ENCODE results near the gene FRRS1L. TPM values are rescaled to one million over a fixed set of nuclear protein-coding genes. Genes with fewer than 3 reads are reported as not detected.

Gene FRRS1L
- total RNA-seq, 1 donor from 2014 or later: 1.1 TPM

DNA sequence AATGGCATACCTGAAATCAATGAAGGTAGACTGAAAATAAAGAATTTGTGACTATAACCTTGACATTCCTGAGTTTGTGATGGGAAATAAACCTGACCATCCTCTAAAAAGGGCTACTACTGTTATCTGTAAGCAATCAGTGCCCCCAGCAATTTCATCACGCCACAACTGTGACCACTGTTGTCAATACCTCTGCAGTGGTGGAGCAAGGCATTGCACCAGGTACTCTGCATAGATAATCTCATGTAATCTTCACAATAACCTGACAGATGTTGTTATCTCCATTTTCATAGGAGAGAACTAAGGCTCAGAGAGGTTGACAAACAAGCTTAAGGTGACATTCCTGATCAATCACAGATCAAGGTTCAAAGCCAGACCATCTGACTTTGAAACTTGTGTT, 38.5 kb upstream of the FRRS1L start:
- Mint-ChIP-seq H3K27ac (ENCODE audit: unreplicated experiment) (no peak overlapping the region), H3K9me3 (ENCODE audit: unreplicated experiment) (no peaks in the 10 kb centered on the region), H3K4me3 (ENCODE audit: unreplicated experiment) (no peak overlapping the region), H3K27me3 (ENCODE audit: low read depth, unreplicated experiment) (peaks cover 16% of the 10 kb centered on the region), H3K36me3 (ENCODE audit: low read depth, unreplicated experiment) (no peaks in the 10 kb centered on the region), H3K4me1 (ENCODE audit: low read depth, unreplicated experiment) (no peaks in the 10 kb centered on the region)
- H3K79me2 ChIP-seq (ENCODE audit: insufficient read depth, low read length): no peaks in the 10 kb centered on the region
- H2AFZ ChIP-seq (ENCODE audit: low read depth, low read length): no peak overlapping the region
- H3K36me3 ChIP-seq (ENCODE audit: insufficient read depth, low read length): no peaks in the 10 kb centered on the region
- no peak overlapping the region for H3K9ac ChIP-seq (ENCODE audit: low read length)
- no peak overlapping the region for H3K27ac ChIP-seq (ENCODE audit: low read depth, low read length)
- no peak overlapping the region for H3K4me3 ChIP-seq (ENCODE audit: insufficient read depth, low read depth, low read length)
- TF ChIP-seq, protein P1, sequence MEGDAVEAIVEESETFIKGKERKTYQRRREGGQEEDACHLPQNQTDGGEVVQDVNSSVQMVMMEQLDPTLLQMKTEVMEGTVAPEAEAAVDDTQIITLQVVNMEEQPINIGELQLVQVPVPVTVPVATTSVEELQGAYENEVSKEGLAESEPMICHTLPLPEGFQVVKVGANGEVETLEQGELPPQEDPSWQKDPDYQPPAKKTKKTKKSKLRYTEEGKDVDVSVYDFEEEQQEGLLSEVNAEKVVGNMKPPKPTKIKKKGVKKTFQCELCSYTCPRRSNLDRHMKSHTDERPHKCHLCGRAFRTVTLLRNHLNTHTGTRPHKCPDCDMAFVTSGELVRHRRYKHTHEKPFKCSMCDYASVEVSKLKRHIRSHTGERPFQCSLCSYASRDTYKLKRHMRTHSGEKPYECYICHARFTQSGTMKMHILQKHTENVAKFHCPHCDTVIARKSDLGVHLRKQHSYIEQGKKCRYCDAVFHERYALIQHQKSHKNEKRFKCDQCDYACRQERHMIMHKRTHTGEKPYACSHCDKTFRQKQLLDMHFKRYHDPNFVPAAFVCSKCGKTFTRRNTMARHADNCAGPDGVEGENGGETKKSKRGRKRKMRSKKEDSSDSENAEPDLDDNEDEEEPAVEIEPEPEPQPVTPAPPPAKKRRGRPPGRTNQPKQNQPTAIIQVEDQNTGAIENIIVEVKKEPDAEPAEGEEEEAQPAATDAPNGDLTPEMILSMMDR (IDR thresholded peaks at IDR 0.05; ENCODE audit: insufficient read depth, low read depth, low read length): no peak
- no peak for TF ChIP-seq EZH2 (IDR thresholded peaks at IDR 0.05; ENCODE audit: insufficient read depth, low read length)
- FAIRE-seq: no peak
- H3K9me3 ChIP-seq (ENCODE audit: insufficient read depth, low read depth, low read length): peaks cover 4% of the 10 kb centered on the region
- no peaks in the 10 kb centered on the region for H4K20me1 ChIP-seq (ENCODE audit: insufficient read depth, low read length)
- H3K4me2 ChIP-seq (ENCODE audit: low read length): no peak overlapping the region
- peaks cover 5% of the 10 kb centered on the region for H3K27me3 ChIP-seq (ENCODE audit: insufficient read depth, low read length)
- DNase-seq (ENCODE audit: low read depth): no peak
- H3K4me1 ChIP-seq (ENCODE audit: insufficient read depth, low read length): no peaks in the 10 kb centered on the region

DNA sequence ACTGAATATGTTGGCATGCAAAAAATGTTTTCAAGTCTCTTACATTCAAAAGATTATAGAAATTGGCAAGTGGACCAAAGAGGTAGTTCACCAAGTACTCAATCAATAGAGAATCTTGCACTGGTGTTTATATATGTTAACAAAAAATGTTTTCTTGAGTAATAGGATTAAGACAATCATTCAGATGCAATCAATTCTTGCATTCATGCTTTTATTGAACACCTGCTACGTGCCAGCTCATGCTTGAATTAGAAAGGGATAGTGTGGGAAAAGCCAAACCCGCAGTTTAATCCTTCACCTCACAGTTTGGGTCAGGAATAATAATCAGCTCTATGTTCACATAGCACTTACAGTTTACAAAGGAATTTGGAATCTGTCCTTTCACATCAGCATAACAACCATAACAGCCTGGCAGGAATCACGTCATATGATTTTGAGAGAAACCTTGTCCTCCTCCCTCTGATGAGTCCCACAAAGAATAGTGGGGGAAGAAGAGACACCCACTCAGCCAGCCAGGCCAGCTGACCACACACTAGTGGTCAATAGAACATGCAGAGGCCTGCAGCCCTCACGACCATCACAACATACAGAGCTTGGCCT, 36.8 kb upstream of the FRRS1L start:
- Histone ChIP-seq H3K36me3 (ENCODE audit: insufficient read depth, low read length) (no peaks in the 10 kb centered on the region), H4K20me1 (ENCODE audit: insufficient read depth, low read length) (no peaks in the 10 kb centered on the region), H3K9ac (ENCODE audit: low read length) (no peak overlapping the region), H3K4me2 (ENCODE audit: low read length) (no peak overlapping the region), H3K4me3 (ENCODE audit: insufficient read depth, low read depth, low read length) (no peak overlapping the region), H3K79me2 (ENCODE audit: insufficient read depth, low read length) (no peaks in the 10 kb centered on the region), H2AFZ (ENCODE audit: low read depth, low read length) (no peak overlapping the region), H3K9me3 (ENCODE audit: insufficient read depth, low read depth, low read length) (peaks cover 4% of the 10 kb centered on the region), H3K27ac (ENCODE audit: low read depth, low read length) (no peak overlapping the region), H3K4me1 (ENCODE audit: insufficient read depth, low read length) (no peaks in the 10 kb centered on the region), H3K27me3 (ENCODE audit: insufficient read depth, low read length) (peaks cover 15% of the 10 kb centered on the region)
- no peak overlapping the region for H3K27ac Mint-ChIP-seq (ENCODE audit: unreplicated experiment)
- H3K4me3 Mint-ChIP-seq (ENCODE audit: unreplicated experiment): no peak overlapping the region
- no peaks in the 10 kb centered on the region for H3K4me1 Mint-ChIP-seq (ENCODE audit: low read depth, unreplicated experiment)
- H3K9me3 Mint-ChIP-seq (ENCODE audit: unreplicated experiment): no peaks in the 10 kb centered on the region
- no peak for DNase-seq (ENCODE audit: low read depth)
- H3K36me3 Mint-ChIP-seq (ENCODE audit: low read depth, unreplicated experiment): no peaks in the 10 kb centered on the region
- TF ChIP-seq, protein P1 (IDR thresholded peaks at IDR 0.05; ENCODE audit: insufficient read depth, low read depth, low read length): no peak
- no peak for TF ChIP-seq EZH2 (IDR thresholded peaks at IDR 0.05; ENCODE audit: insufficient read depth, low read length)
- FAIRE-seq: no peak
- peaks cover 16% of the 10 kb centered on the region for H3K27me3 Mint-ChIP-seq (ENCODE audit: low read depth, unreplicated experiment)

GRCh38 chr9:109199676-109200075, 32.6 kb upstream of the FRRS1L start:
- no peaks in the 10 kb centered on the region for H3K9me3 Mint-ChIP-seq (ENCODE audit: unreplicated experiment)

More at GRCh38 chr9:109199676-109200075, 32.6 kb upstream of the FRRS1L start:
- no peaks in the 10 kb centered on the region for H4K20me1 ChIP-seq (ENCODE audit: insufficient read depth, low read length)
- Mint-ChIP-seq H3K27ac (ENCODE audit: unreplicated experiment) (no peak overlapping the region), H3K36me3 (ENCODE audit: low read depth, unreplicated experiment) (no peaks in the 10 kb centered on the region), H3K27me3 (ENCODE audit: low read depth, unreplicated experiment) (peaks cover 13% of the 10 kb centered on the region), H3K4me1 (ENCODE audit: low read depth, unreplicated experiment) (no peaks in the 10 kb centered on the region), H3K4me3 (ENCODE audit: unreplicated experiment) (no peak overlapping the region)
- no peak overlapping the region for H3K4me3 ChIP-seq (ENCODE audit: insufficient read depth, low read depth, low read length)
- DNase-seq (ENCODE audit: low read depth): no peak
- TF ChIP-seq, protein P1 (IDR thresholded peaks at IDR 0.05; ENCODE audit: insufficient read depth, low read depth, low read length): no peak
- no peak for TF ChIP-seq EZH2 (IDR thresholded peaks at IDR 0.05; ENCODE audit: insufficient read depth, low read length)
- no peak overlapping the region for H3K27ac ChIP-seq (ENCODE audit: low read depth, low read length)
- no peak overlapping the region for H2AFZ ChIP-seq (ENCODE audit: low read depth, low read length)
- H3K9me3 ChIP-seq (ENCODE audit: insufficient read depth, low read depth, low read length): no peaks in the 10 kb centered on the region
- peaks cover 20% of the 10 kb centered on the region for H3K27me3 ChIP-seq (ENCODE audit: insufficient read depth, low read length)
- H3K4me2 ChIP-seq (ENCODE audit: low read length): no peak overlapping the region
- H3K36me3 ChIP-seq (ENCODE audit: insufficient read depth, low read length): no peaks in the 10 kb centered on the region
- H3K9ac ChIP-seq (ENCODE audit: low read length): no peak overlapping the region
- H3K79me2 ChIP-seq (ENCODE audit: insufficient read depth, low read length): no peaks in the 10 kb centered on the region
- no peaks in the 10 kb centered on the region for H3K4me1 ChIP-seq (ENCODE audit: insufficient read depth, low read length)
- FAIRE-seq: no peak

Data from astrocyte (in vitro differentiated cells and primary cell).